SK-N-SH (cell line): ENCODE measurements around the gene SHKBP1. TPM values are rescaled to one million over a fixed set of nuclear protein-coding genes. Genes with fewer than 3 reads are reported as not detected.

Experiments
- CTCF ChIA-PET: fragments of 300-600, 350-600 bp; formaldehyde crosslinking; extraction: SDS; loops from one replicate; lab custom pipeline; 2021; lab: Yijun Ruan, JAX
- POLR2A ChIA-PET: fragments of 350-600 bp; sonication (Branson Sonifier 250); formaldehyde crosslinking; extraction: SDS; loops from one replicate; lab custom pipeline; 2020; ENCODE audit warnings: antibody characterized with exemption, inconsistent platforms; lab: Yijun Ruan, JAX
- DNase-seq: peaks from one replicate; pipeline ENCODE4 v3.0.0; 2012
- H2AFZ ChIP-seq: fragments of 200-600 bp; sonication (generic); 2 replicates; pipeline ENCODE4 v1.8.1; 2016; ENCODE audit warnings: antibody characterized with exemption, mild to moderate bottlenecking, low read depth
- H3F3A ChIP-seq: fragments of 200-600 bp; sonication (generic); replicated peaks from 2 replicates; pipeline ENCODE3; 2016; ENCODE audit warnings: antibody characterized with exemption, mild to moderate bottlenecking; ENCODE audit not compliant: insufficient read depth
- H3K27ac ChIP-seq, 2 experiments: fragments of 200-500 bp in 1 of 2; fragments of 200-600 bp in 1 of 2; sonication (Bioruptor generic) in 1 of 2; sonication (generic), shearing (Covaris generic) in 1 of 2; 2 replicates each; pipeline versions ENCODE4 v1.5.1 to v1.6.1; 2014 to 2016; ENCODE audit warnings: low read depth in 2 of 2, inconsistent platforms in 1 of 2, low read length in 1 of 2, mild to moderate bottlenecking in 1 of 2, mixed read lengths in 1 of 2
- H3K27me3 ChIP-seq: fragments of 200-600 bp; sonication (generic), shearing (Covaris generic); 2 replicates; pipeline ENCODE4 v1.6.1; 2016; ENCODE audit warnings: mixed run types; ENCODE audit not compliant: insufficient read depth
- H3K36me3 ChIP-seq, 2 experiments: fragments of 200-500 bp in 1 of 2; fragments of 200-600 bp in 1 of 2; sonication (Bioruptor generic) in 1 of 2; sonication (generic) in 1 of 2; replicated peaks in 1 of 2; 2 replicates each; pipeline versions ENCODE3 to v1.5.1; 2014 to 2016; ENCODE audit warnings: low read length in 1 of 2, mild to moderate bottlenecking in 1 of 2; ENCODE audit not compliant: insufficient read depth in 2 of 2, control insufficient read depth in 1 of 2
- H3K4me1 ChIP-seq, 2 experiments: fragments of 200-500 bp in 1 of 2; fragments of 200-600 bp in 1 of 2; sonication (Bioruptor generic) in 1 of 2; sonication (generic), shearing (Covaris generic) in 1 of 2; 2 replicates each; pipeline versions ENCODE4 v1.5.1 to v1.6.1; 2014 to 2016; ENCODE audit warnings: low read depth in 1 of 2, low read length in 1 of 2, mixed run types in 1 of 2; ENCODE audit not compliant: insufficient read depth in 2 of 2, control insufficient read depth in 1 of 2
- H3K4me2 ChIP-seq: fragments of 200-600 bp; sonication (generic), shearing (Covaris generic); 2 replicates; pipeline ENCODE4 v1.6.1; 2017; ENCODE audit warnings: mixed run types
- H3K4me3 ChIP-seq, 2 experiments: fragments of 200-500 bp in 1 of 2; fragments of 200-600 bp in 1 of 2; sonication (Bioruptor generic) in 1 of 2; sonication (generic), shearing (Covaris generic) in 1 of 2; 2 replicates each; pipeline versions ENCODE4 v1.5.1 to v1.8.1; 2014 to 2016; ENCODE audit warnings: low read depth in 2 of 2, inconsistent platforms in 1 of 2, low read length in 1 of 2, mild to moderate bottlenecking in 1 of 2, mixed read lengths in 1 of 2, moderate library complexity in 1 of 2
- H3K79me2 ChIP-seq: fragments of 200-600 bp; sonication (generic); 2 replicates; pipeline ENCODE4 v1.8.1; 2017; ENCODE audit warnings: mild to moderate bottlenecking; ENCODE audit not compliant: insufficient read depth
- H3K9ac ChIP-seq: fragments of 200-600 bp; sonication (generic); 2 replicates; pipeline ENCODE4 v1.6.1; 2017; ENCODE audit warnings: mixed run types
- H3K9me2 ChIP-seq: fragments of 200-600 bp; sonication (generic); 2 replicates; pipeline ENCODE4 v1.6.1; 2017; ENCODE audit warnings: mixed run types
- H3K9me3 ChIP-seq: fragments of 200-600 bp; sonication (generic); 2 replicates; pipeline ENCODE4 v1.6.1; 2017; ENCODE audit warnings: mixed run types, mild to moderate bottlenecking, moderate library complexity
- H4K20me1 ChIP-seq: fragments of 200-600 bp; sonication (generic); 2 replicates; pipeline ENCODE4 v1.6.1; 2017; ENCODE audit warnings: mild to moderate bottlenecking, mixed run types; ENCODE audit not compliant: insufficient read depth
- CTCF ChIP-seq: fragments of 200-600 bp; sonication (generic); IDR thresholded peaks from 2 replicates; pipeline ENCODE4 v1.6.1; 2017; ENCODE audit warnings: antibody characterized with exemption, mild to moderate bottlenecking, moderate library complexity
- ELF1 ChIP-seq: IDR thresholded peaks from 2 replicates; pipeline ENCODE4 v1.4.0; 2012
- EP300 ChIP-seq, 2 experiments: IDR thresholded peaks; 2 replicates each; pipeline versions ENCODE4 v1.4.0 to v1.6.1; 2012; ENCODE audit warnings: borderline replicate concordance in 1 of 2, low read depth in 1 of 2, low read length in 1 of 2
- EZH2phosphoT487 ChIP-seq: fragments of 200-600 bp; sonication (generic); IDR thresholded peaks from 2 replicates; pipeline ENCODE4 v1.6.1; 2017; ENCODE audit warnings: low read depth, mixed run types, mild to moderate bottlenecking, antibody characterized with exemption, moderate library complexity, borderline replicate concordance
- GABPA ChIP-seq: IDR thresholded peaks from 2 replicates; pipeline ENCODE4 v1.4.0; 2012; ENCODE audit warnings: low read depth, mild to moderate bottlenecking
- JUND ChIP-seq: IDR thresholded peaks from 2 replicates; pipeline ENCODE4 v1.4.0; 2012
- MEF2A ChIP-seq: IDR thresholded peaks from 2 replicates; pipeline ENCODE4 v1.4.0; 2012; ENCODE audit warnings: low read depth, borderline replicate concordance
- PBX3 ChIP-seq: IDR thresholded peaks from 2 replicates; pipeline ENCODE4; 2012
- POLR2AphosphoS5 ChIP-seq: IDR thresholded peaks from 2 replicates; pipeline ENCODE4 v1.6.1; 2012; ENCODE audit warnings: low read depth, low read length
- RAD21 ChIP-seq: IDR thresholded peaks from 2 replicates; pipeline ENCODE4 v1.6.1; 2012; ENCODE audit warnings: mild to moderate bottlenecking, low read length
- REST ChIP-seq: IDR thresholded peaks from 2 replicates; pipeline ENCODE4 v1.6.1; 2012; ENCODE audit warnings: mild to moderate bottlenecking, low read depth, low read length, moderate library complexity
- RFX5 ChIP-seq: IDR thresholded peaks from 2 replicates; pipeline ENCODE4 v1.6.1; 2012; ENCODE audit warnings: mild to moderate bottlenecking, improper control_type of control experiment, low read length
- RXRA ChIP-seq: IDR thresholded peaks from 2 replicates; pipeline ENCODE4 v1.4.0; 2012; ENCODE audit warnings: low read depth, mild to moderate bottlenecking, borderline replicate concordance
- SMC3 ChIP-seq: IDR thresholded peaks from 2 replicates; pipeline ENCODE4 v1.6.1; 2012; ENCODE audit warnings: low read depth, low read length, improper control_type of control experiment
- TAF1 ChIP-seq: IDR thresholded peaks from 2 replicates; pipeline ENCODE4 v1.6.1; 2012; ENCODE audit warnings: low read depth, mild to moderate bottlenecking, low read length, moderate library complexity, borderline replicate concordance
- TCF12 ChIP-seq: IDR thresholded peaks from 2 replicates; pipeline ENCODE4 v1.4.0; 2012
- ZBTB33 ChIP-seq: IDR thresholded peaks from 2 replicates; pipeline ENCODE4 v1.4.0; 2012; ENCODE audit warnings: low read depth, borderline replicate concordance
- WGBS: methylation state at CpG from one replicate; pipeline ENCODE4 v1.1.6; 2017; ENCODE audit warnings: low lambda C conversion rate; 5-methylcytosine and 5-hydroxymethylcytosine counted together
- polyA plus RNA-seq, 3 experiments: library from polyadenylated mRNA; depleted of rRNA; stranded (reverse); fragments of >200 nt; gene quantifications; 2 replicates each; pipeline ENCODE4 v1.2.3, GENCODE V29; 2012

SHKBP1 gene
- polyA plus RNA-seq, 1 of the 3 experiments (the other 2 are of a cell fraction), result 62.7 TPM

GRCh38 chr19:40584007-40584406 is 7.3 kb downstream of the SHKBP1 start:
- no peak overlapping the region for H3K9ac ChIP-seq
- peak; percentile 31 for DNase-seq
- no peak overlapping the region for H2AFZ ChIP-seq
- 65% methylated on average over 5 of the region's 5 CpGs for WGBS
- no peaks in the 10 kb centered on the region for H3K9me2 ChIP-seq
- TF ChIP-seq CTCF (peak; percentile 47), REST (no peak), PBX3 (no peak)
- H3K36me3 ChIP-seq, result peaks cover 5 to 24% of the 10 kb centered on the region in 2 experiments
- no peaks in the 10 kb centered on the region for H3K4me1 ChIP-seq
- no peaks in the 10 kb centered on the region for H4K20me1 ChIP-seq
- H3K79me2 ChIP-seq, result no peaks in the 10 kb centered on the region
- H3F3A ChIP-seq, result peaks cover 6% of the 10 kb centered on the region
- no peak overlapping the region for H3K27ac ChIP-seq
- H3K4me3 ChIP-seq, result no peak overlapping the region
- no peak overlapping the region for H3K4me2 ChIP-seq
- ChIA-PET POLR2A (no interaction called here), CTCF (interaction anchor here (0.6 to 1.7 kb wide), 3 partner anchors 11 to 286 kb away, joined by 3 to 5 read pairs (median 5); no protein-coding TSS in a partner anchor)
- H3K9me3 ChIP-seq, result no peaks in the 10 kb centered on the region
- no peaks in the 10 kb centered on the region for H3K27me3 ChIP-seq

GRCh38 chr19:40585241-40585981 is 8.7 kb downstream of the SHKBP1 start:
- no peaks in the 10 kb centered on the region for H3K9me3 ChIP-seq
- no peak for TF ChIP-seq SMC3
- TF ChIP-seq RXRA, result no peak
- no peak for TF ChIP-seq EP300 (IDR thresholded peaks at IDR 0.05; ENCODE audit: borderline replicate concordance in 1 of 2, low read depth in 1 of 2, low read length in 1 of 2)
- no peak for TF ChIP-seq JUND
- no peak for TF ChIP-seq ELF1
- TF ChIP-seq GABPA, result no peak
- TF ChIP-seq RAD21, result no peak
- no peak for TF ChIP-seq PBX3
- TF ChIP-seq TCF12, result no peak
- TF ChIP-seq POLR2AphosphoS5, result no peak
- no peak for TF ChIP-seq ZBTB33
- TF ChIP-seq RFX5, result no peak
- no peak for TF ChIP-seq MEF2A
- no peak for TF ChIP-seq EZH2phosphoT487
- TF ChIP-seq TAF1, result no peak

More at GRCh38 chr19:40585241-40585981, 8.7 kb downstream of the SHKBP1 start:
- H3K4me3 ChIP-seq, result no peak overlapping the region
- no peak for DNase-seq
- H4K20me1 ChIP-seq, result no peaks in the 10 kb centered on the region
- no peak overlapping the region for H3K4me2 ChIP-seq
- no peak overlapping the region for H2AFZ ChIP-seq
- 63% methylated on average over 11 of the region's 11 CpGs for WGBS
- H3K27ac ChIP-seq, result peak overlapping the region in 1 of 2 experiments; percentile 21; a peak in 1 of 4 replicates
- H3K36me3 ChIP-seq, result peaks cover 0 to 14% of the 10 kb centered on the region in 2 experiments
- H3K4me1 ChIP-seq, result no peaks in the 10 kb centered on the region
- H3K9ac ChIP-seq, result no peak overlapping the region
- H3K9me2 ChIP-seq, result no peaks in the 10 kb centered on the region
- H3K79me2 ChIP-seq, result no peaks in the 10 kb centered on the region
- POLR2A ChIA-PET, result no interaction called here
- no peaks in the 10 kb centered on the region for H3K27me3 ChIP-seq
- H3F3A ChIP-seq, result peaks cover 6% of the 10 kb centered on the region
- CTCF ChIA-PET, result interaction anchor here (2.2 kb wide), 1 partner anchor 18 kb away, joined by 5 read pairs; no protein-coding TSS in a partner anchor
